ENCODE results near the gene SMPD3. TPM values are rescaled to one million over a fixed set of nuclear protein-coding genes. Genes with fewer than 3 reads are reported as not detected.

SMPD3 gene
- total RNA-seq, 1 experiment from 2014 or later = 0.70 TPM

GRCh38 chr16:68324336-68324735 lies 124.0 kb downstream of the SMPD3 start:
- no peaks in the 10 kb centered on the region for H3K4me1 ChIP-seq (ENCODE audit: insufficient read depth, low read length)
- no peak overlapping the region for H2BK120ac ChIP-seq (ENCODE audit: low read depth, low read length, poor library complexity, severe bottlenecking)
- no peak overlapping the region for H4K8ac ChIP-seq (replicated peaks; ENCODE audit: insufficient read length, low read depth, low read length)
- H3K79me2 ChIP-seq (ENCODE audit: insufficient read depth, low read length) = no peaks in the 10 kb centered on the region
- H4K5ac ChIP-seq (ENCODE audit: insufficient read length, low read depth, low read length) = no peak overlapping the region
- H3K9me3 ChIP-seq (ENCODE audit: control insufficient read depth, low read depth, low read length) = no peaks in the 10 kb centered on the region
- no peak overlapping the region; a peak in 1 of 7 replicates for H3K27ac Mint-ChIP-seq
- H4K20me1 ChIP-seq (ENCODE audit: control insufficient read depth, insufficient read depth, insufficient read length) = no peaks in the 10 kb centered on the region
- no peak overlapping the region for H4K91ac ChIP-seq (ENCODE audit: insufficient read length, low read depth, low read length)
- no peak overlapping the region for H2BK20ac ChIP-seq (ENCODE audit: low read depth, low read length, poor library complexity, severe bottlenecking)
- WGBS (ENCODE audit: extremely low coverage, insufficient read length, low lambda C conversion rate) = no CpG with 5 or more reads among the region's 5 CpGs
- no peaks in the 10 kb centered on the region for H3K27me3 ChIP-seq (ENCODE audit: insufficient read depth, low read length)
- no peak overlapping the region for H2BK5ac ChIP-seq (ENCODE audit: insufficient read length, low read length)
- H3T11ph ChIP-seq (ENCODE audit: low read length) = no peak overlapping the region
- H2AFZ ChIP-seq (ENCODE audit: low read length) = no peak overlapping the region
- H3K79me1 ChIP-seq (ENCODE audit: insufficient read depth, low read depth, low read length, poor library complexity, severe bottlenecking) = no peaks in the 10 kb centered on the region
- TF ChIP-seq, protein P1, sequence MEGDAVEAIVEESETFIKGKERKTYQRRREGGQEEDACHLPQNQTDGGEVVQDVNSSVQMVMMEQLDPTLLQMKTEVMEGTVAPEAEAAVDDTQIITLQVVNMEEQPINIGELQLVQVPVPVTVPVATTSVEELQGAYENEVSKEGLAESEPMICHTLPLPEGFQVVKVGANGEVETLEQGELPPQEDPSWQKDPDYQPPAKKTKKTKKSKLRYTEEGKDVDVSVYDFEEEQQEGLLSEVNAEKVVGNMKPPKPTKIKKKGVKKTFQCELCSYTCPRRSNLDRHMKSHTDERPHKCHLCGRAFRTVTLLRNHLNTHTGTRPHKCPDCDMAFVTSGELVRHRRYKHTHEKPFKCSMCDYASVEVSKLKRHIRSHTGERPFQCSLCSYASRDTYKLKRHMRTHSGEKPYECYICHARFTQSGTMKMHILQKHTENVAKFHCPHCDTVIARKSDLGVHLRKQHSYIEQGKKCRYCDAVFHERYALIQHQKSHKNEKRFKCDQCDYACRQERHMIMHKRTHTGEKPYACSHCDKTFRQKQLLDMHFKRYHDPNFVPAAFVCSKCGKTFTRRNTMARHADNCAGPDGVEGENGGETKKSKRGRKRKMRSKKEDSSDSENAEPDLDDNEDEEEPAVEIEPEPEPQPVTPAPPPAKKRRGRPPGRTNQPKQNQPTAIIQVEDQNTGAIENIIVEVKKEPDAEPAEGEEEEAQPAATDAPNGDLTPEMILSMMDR (conservative IDR thresholded peaks at IDR 0.05) = no peak
- no peak overlapping the region for H3K14ac ChIP-seq (ENCODE audit: insufficient read depth, low read length)
- no peak overlapping the region for H2AK5ac ChIP-seq (ENCODE audit: insufficient read length, low read length)
- no peak overlapping the region for H3K9ac ChIP-seq (ENCODE audit: extremely low read depth, insufficient read length, low read length)
- DNase-seq = no peak
- H3K36me3 Mint-ChIP-seq (ENCODE audit: insufficient read depth in 1 of 3, low read depth in 3 of 3) = peaks cover 6 to 49% (median 25%) of the 10 kb centered on the region in 3 experiments; a peak in 6 of 7 replicates
- no peak overlapping the region for H3K27ac ChIP-seq (ENCODE audit: insufficient read length, low read depth, low read length)
- H3K56ac ChIP-seq (ENCODE audit: insufficient read length, low read depth, low read length) = no peak overlapping the region
- no peak overlapping the region for H3K4ac ChIP-seq (ENCODE audit: low read depth, low read length)
- no peak overlapping the region for H2BK15ac ChIP-seq (ENCODE audit: low read depth, low read length)
- no peaks in the 10 kb centered on the region for H3K23me2 ChIP-seq (ENCODE audit: insufficient read length, low read depth, low read length, poor library complexity, severe bottlenecking)
- H3K9me3 Mint-ChIP-seq = no peaks in the 10 kb centered on the region
- no peak overlapping the region for H3K23ac ChIP-seq (ENCODE audit: insufficient read length, low read depth, low read length)
- H2BK12ac ChIP-seq (ENCODE audit: insufficient read length, low read depth, low read length) = no peak overlapping the region
- H3K4me1 Mint-ChIP-seq = peaks cover 3 to 6% of the 10 kb centered on the region in 2 experiments; a peak in 3 of 4 replicates
- H3K27me3 Mint-ChIP-seq (ENCODE audit: low read depth) = no peaks in the 10 kb centered on the region
- no peak overlapping the region for H3K4me3 Mint-ChIP-seq
- H3K18ac ChIP-seq (ENCODE audit: insufficient read length, low read depth, low read length) = no peak overlapping the region
- no peak overlapping the region for H3K4me2 ChIP-seq (ENCODE audit: insufficient read depth, insufficient read length, low read length)
